ENCODE results near the gene IPO9.

The IPO9 gene

DNA sequence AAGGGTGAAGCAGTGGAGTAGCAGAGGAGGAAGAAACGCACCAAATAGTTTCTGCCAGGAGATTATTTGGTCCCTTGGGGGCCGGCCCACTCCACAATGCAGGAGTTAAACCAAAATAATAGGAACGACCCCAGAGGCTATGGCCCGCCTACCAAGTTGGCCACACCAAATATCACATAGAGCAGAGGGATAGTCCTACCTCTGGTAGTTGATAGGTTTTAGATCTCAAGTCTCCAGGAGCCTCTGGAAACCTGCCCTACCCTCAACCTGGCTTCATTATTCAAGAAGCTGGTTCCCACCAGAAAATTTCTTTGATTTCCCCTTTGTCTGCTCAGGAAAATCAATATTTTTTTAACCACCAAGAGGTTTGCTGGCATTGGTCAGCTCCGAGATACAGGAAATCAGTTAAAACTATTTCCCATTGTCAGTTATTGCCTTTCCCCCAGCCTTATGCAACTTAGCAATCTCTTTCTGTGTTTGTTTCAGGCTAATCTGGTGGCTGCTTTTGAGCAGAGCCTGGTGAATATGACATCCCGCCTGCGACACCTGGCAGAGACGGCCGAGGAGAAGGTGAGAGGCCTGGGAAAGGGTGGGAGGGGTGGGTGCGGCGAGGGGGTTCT lies 35.5 kb upstream of the IPO9 start:
- TF ChIP-seq, protein P1, sequence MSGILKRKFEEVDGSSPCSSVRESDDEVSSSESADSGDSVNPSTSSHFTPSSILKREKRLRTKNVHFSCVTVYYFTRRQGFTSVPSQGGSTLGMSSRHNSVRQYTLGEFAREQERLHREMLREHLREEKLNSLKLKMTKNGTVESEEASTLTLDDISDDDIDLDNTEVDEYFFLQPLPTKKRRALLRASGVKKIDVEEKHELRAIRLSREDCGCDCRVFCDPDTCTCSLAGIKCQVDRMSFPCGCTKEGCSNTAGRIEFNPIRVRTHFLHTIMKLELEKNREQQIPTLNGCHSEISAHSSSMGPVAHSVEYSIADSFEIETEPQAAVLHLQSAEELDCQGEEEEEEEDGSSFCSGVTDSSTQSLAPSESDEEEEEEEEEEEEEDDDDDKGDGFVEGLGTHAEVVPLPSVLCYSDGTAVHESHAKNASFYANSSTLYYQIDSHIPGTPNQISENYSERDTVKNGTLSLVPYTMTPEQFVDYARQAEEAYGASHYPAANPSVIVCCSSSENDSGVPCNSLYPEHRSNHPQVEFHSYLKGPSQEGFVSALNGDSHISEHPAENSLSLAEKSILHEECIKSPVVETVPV (CRISPR knock-in tag; IDR thresholded peaks at IDR 0.05), result no peak
- TF ChIP-seq, protein P2, sequence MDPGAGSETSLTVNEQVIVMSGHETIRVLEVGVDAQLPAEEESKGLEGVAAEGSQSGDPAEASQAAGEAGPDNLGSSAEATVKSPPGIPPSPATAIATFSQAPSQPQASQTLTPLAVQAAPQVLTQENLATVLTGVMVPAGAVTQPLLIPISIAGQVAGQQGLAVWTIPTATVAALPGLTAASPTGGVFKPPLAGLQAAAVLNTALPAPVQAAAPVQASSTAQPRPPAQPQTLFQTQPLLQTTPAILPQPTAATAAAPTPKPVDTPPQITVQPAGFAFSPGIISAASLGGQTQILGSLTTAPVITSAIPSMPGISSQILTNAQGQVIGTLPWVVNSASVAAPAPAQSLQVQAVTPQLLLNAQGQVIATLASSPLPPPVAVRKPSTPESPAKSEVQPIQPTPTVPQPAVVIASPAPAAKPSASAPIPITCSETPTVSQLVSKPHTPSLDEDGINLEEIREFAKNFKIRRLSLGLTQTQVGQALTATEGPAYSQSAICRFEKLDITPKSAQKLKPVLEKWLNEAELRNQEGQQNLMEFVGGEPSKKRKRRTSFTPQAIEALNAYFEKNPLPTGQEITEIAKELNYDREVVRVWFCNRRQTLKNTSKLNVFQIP (CRISPR knock-in tag; IDR thresholded peaks at IDR 0.05; ENCODE audit: borderline replicate concordance, low read depth), result no peak
- no peak for TF ChIP-seq ZNF70 (CRISPR knock-in tag; IDR thresholded peaks at IDR 0.05)
- no peak for TF ChIP-seq ESRRG (CRISPR knock-in tag; IDR thresholded peaks at IDR 0.05)
- TF ChIP-seq ISL1 (CRISPR knock-in tag; IDR thresholded peaks at IDR 0.05), result no peak
- ATAC-seq, result peak; percentile 1; the same call in 1 of the 3 replicates

DNA sequence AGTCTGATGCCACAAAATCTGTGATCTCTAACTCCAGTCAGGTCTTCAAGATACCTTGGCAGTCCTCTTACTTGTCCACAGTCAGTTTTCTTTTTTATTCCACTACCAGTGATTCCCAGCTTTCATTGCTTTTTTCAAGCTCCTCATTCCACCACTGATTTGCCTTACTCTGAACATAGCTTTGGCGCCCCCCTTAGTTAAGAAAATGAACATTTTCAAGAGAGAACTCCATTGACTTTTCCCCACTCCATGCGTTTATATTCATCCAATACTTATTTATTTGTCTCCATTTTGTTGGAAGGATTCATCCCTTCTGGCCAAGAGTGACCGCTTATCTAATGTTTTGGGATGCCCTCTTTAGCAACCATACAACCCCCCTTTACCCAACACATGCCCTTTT lies 33.9 kb upstream of the IPO9 start:
- TF ChIP-seq ZNF70 (CRISPR knock-in tag; IDR thresholded peaks at IDR 0.05) (no peak), ZNF565 (CRISPR knock-in tag; conservative IDR thresholded peaks at IDR 0.05; ENCODE audit: low read depth) (no peak), BACH2 (CRISPR knock-in tag; IDR thresholded peaks at IDR 0.05; ENCODE audit: borderline replicate concordance) (no peak), ZC3H10 (CRISPR knock-in tag; IDR thresholded peaks at IDR 0.05) (no peak), TOX (CRISPR knock-in tag; IDR thresholded peaks at IDR 0.05; ENCODE audit: borderline replicate concordance) (no peak), ARNTL (CRISPR knock-in tag; IDR thresholded peaks at IDR 0.05; ENCODE audit: borderline replicate concordance, low read depth) (no peak), PPARA (CRISPR knock-in tag; IDR thresholded peaks at IDR 0.05; ENCODE audit: borderline replicate concordance) (no peak), GLIS3 (CRISPR knock-in tag; IDR thresholded peaks at IDR 0.05) (no peak), RARB (CRISPR knock-in tag; IDR thresholded peaks at IDR 0.05) (no peak), SNAI2 (CRISPR knock-in tag; IDR thresholded peaks at IDR 0.05) (no peak), ISL1 (CRISPR knock-in tag; IDR thresholded peaks at IDR 0.05) (no peak)
- TF ChIP-seq, protein P3, sequence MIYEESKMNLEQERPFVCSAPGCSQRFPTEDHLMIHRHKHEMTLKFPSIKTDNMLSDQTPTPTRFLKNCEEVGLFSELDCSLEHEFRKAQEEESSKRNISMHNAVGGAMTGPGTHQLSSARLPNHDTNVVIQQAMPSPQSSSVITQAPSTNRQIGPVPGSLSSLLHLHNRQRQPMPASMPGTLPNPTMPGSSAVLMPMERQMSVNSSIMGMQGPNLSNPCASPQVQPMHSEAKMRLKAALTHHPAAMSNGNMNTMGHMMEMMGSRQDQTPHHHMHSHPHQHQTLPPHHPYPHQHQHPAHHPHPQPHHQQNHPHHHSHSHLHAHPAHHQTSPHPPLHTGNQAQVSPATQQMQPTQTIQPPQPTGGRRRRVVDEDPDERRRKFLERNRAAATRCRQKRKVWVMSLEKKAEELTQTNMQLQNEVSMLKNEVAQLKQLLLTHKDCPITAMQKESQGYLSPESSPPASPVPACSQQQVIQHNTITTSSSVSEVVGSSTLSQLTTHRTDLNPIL (CRISPR knock-in tag; IDR thresholded peaks at IDR 0.05; ENCODE audit: low read depth), result no peak
- TF ChIP-seq, protein P4, sequence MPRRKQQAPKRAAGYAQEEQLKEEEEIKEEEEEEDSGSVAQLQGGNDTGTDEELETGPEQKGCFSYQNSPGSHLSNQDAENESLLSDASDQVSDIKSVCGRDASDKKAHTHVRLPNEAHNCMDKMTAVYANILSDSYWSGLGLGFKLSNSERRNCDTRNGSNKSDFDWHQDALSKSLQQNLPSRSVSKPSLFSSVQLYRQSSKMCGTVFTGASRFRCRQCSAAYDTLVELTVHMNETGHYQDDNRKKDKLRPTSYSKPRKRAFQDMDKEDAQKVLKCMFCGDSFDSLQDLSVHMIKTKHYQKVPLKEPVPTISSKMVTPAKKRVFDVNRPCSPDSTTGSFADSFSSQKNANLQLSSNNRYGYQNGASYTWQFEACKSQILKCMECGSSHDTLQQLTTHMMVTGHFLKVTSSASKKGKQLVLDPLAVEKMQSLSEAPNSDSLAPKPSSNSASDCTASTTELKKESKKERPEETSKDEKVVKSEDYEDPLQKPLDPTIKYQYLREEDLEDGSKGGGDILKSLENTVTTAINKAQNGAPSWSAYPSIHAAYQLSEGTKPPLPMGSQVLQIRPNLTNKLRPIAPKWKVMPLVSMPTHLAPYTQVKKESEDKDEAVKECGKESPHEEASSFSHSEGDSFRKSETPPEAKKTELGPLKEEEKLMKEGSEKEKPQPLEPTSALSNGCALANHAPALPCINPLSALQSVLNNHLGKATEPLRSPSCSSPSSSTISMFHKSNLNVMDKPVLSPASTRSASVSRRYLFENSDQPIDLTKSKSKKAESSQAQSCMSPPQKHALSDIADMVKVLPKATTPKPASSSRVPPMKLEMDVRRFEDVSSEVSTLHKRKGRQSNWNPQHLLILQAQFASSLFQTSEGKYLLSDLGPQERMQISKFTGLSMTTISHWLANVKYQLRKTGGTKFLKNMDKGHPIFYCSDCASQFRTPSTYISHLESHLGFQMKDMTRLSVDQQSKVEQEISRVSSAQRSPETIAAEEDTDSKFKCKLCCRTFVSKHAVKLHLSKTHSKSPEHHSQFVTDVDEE (CRISPR knock-in tag; IDR thresholded peaks at IDR 0.05), result no peak
- TF ChIP-seq, protein P5, sequence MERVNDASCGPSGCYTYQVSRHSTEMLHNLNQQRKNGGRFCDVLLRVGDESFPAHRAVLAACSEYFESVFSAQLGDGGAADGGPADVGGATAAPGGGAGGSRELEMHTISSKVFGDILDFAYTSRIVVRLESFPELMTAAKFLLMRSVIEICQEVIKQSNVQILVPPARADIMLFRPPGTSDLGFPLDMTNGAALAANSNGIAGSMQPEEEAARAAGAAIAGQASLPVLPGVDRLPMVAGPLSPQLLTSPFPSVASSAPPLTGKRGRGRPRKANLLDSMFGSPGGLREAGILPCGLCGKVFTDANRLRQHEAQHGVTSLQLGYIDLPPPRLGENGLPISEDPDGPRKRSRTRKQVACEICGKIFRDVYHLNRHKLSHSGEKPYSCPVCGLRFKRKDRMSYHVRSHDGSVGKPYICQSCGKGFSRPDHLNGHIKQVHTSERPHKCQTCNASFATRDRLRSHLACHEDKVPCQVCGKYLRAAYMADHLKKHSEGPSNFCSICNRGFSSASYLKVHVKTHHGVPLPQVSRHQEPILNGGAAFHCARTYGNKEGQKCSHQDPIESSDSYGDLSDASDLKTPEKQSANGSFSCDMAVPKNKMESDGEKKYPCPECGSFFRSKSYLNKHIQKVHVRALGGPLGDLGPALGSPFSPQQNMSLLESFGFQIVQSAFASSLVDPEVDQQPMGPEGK (CRISPR knock-in tag; IDR thresholded peaks at IDR 0.05; ENCODE audit: borderline replicate concordance), result no peak
- no peak for ATAC-seq

DNA sequence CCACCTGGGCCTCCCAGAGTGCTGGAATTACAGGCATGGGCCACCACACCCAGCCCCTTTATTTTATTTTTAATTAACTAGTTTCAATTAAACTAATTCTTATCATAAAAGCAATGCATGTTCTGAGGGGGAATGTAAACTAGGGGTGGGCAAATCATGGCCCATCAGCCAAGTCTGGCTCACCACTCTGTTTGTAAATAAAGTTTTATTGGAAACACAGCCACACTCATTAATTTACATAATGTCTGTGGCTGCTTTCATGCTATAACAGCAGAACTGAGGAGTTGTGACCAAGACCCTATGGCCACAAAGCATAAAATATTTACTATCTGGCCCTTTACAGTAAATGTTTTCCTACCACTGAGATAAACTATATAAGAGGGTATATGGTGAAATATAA lies 28.7 kb upstream of the IPO9 start:
- TF ChIP-seq RARB (CRISPR knock-in tag; IDR thresholded peaks at IDR 0.05) (no peak), ZNF565 (CRISPR knock-in tag; conservative IDR thresholded peaks at IDR 0.05; ENCODE audit: low read depth) (no peak), ZNF8 (CRISPR knock-in tag; IDR thresholded peaks at IDR 0.05) (no peak), BACH2 (CRISPR knock-in tag; IDR thresholded peaks at IDR 0.05; ENCODE audit: borderline replicate concordance) (no peak), CSDC2 (CRISPR knock-in tag; IDR thresholded peaks at IDR 0.05) (no peak), ESRRG (CRISPR knock-in tag; IDR thresholded peaks at IDR 0.05) (no peak), TCF4 (CRISPR knock-in tag; IDR thresholded peaks at IDR 0.05; ENCODE audit: borderline replicate concordance) (no peak), GLIS3 (CRISPR knock-in tag; IDR thresholded peaks at IDR 0.05) (no peak), OSR1 (CRISPR knock-in tag; IDR thresholded peaks at IDR 0.05) (no peak)
- TF ChIP-seq, protein P4 (CRISPR knock-in tag; IDR thresholded peaks at IDR 0.05), result no peak
- TF ChIP-seq, protein P5 (CRISPR knock-in tag; IDR thresholded peaks at IDR 0.05; ENCODE audit: borderline replicate concordance), result no peak
- no peak for ATAC-seq
